ENCODE measurements around the gene SCLY. TPM values are rescaled to one million over a fixed set of nuclear protein-coding genes. Genes with fewer than 3 reads are reported as not detected.

The SCLY gene
- total and polyA plus RNA-seq, 2 donors (not counting 1 experiment from before 2014, with no cell fraction given), result 5.3 to 16.5 TPM

GRCh38 chr2:238145046-238145445 lies 84.2 kb downstream of the SCLY start:
- Histone ChIP-seq H4K20me1 (ENCODE audit: control insufficient read depth, extremely low read depth, insufficient read depth, low read length) (no peaks in the 10 kb centered on the region), H3K27me3 (ENCODE audit: control insufficient read depth, insufficient read depth, low read length) (no peaks in the 10 kb centered on the region), H3K27ac (ENCODE audit: insufficient read depth, low read length) (no peak overlapping the region), H3K4me1 (ENCODE audit: control insufficient read depth, extremely low read depth, insufficient read depth, low read length) (peaks cover 12% of the 10 kb centered on the region), H2AFZ (ENCODE audit: low read length) (no peak overlapping the region), H3K36me3 (ENCODE audit: control insufficient read depth, insufficient read depth, low read length) (no peaks in the 10 kb centered on the region), H3K4me2 (ENCODE audit: extremely low read depth, insufficient read depth, low read length) (no peak overlapping the region), H3K9me3 (ENCODE audit: control insufficient read depth, insufficient read depth, low read depth, low read length) (no peaks in the 10 kb centered on the region), H3K9ac (ENCODE audit: insufficient read depth, low read length) (no peak overlapping the region), H3K4me3 (replicated peaks in 1 of 4; ENCODE audit: control extremely low read depth in 1 of 4, insufficient read depth in 1 of 4, low read depth in 3 of 4, low read length in 4 of 4) (no peak overlapping the region), H3K79me2 (ENCODE audit: control insufficient read depth, insufficient read depth, low read length) (no peaks in the 10 kb centered on the region)
- no peak for DNase-seq (ENCODE audit: low read depth in 2 of 2)
- no peak for TF ChIP-seq CTCF (conservative IDR thresholded peaks at IDR 0.05 in 1 of 2, IDR thresholded peaks at IDR 0.05 in 1 of 2; ENCODE audit: low read depth in 1 of 2, low read length in 2 of 2)
- TF ChIP-seq EZH2 (IDR thresholded peaks at IDR 0.05; ENCODE audit: low read length, missing control alignments), result no peak

GRCh38 chr2:238145851-238146250 lies 85.0 kb downstream of the SCLY start:
- H3K9me3 ChIP-seq (ENCODE audit: control insufficient read depth, insufficient read depth, low read depth, low read length), result no peaks in the 10 kb centered on the region
- H3K27me3 ChIP-seq (ENCODE audit: control insufficient read depth, insufficient read depth, low read length), result no peaks in the 10 kb centered on the region
- no peak for DNase-seq (ENCODE audit: low read depth in 2 of 2)
- H3K4me3 ChIP-seq (replicated peaks in 1 of 4; ENCODE audit: control extremely low read depth in 1 of 4, insufficient read depth in 1 of 4, low read depth in 3 of 4, low read length in 4 of 4), result no peak overlapping the region
- TF ChIP-seq EZH2 (IDR thresholded peaks at IDR 0.05; ENCODE audit: low read length, missing control alignments), result no peak
- TF ChIP-seq CTCF (conservative IDR thresholded peaks at IDR 0.05 in 1 of 2, IDR thresholded peaks at IDR 0.05 in 1 of 2; ENCODE audit: low read depth in 1 of 2, low read length in 2 of 2), result no peak
- H3K4me2 ChIP-seq (ENCODE audit: extremely low read depth, insufficient read depth, low read length), result no peak overlapping the region
- no peaks in the 10 kb centered on the region for H3K79me2 ChIP-seq (ENCODE audit: control insufficient read depth, insufficient read depth, low read length)
- peaks cover 12% of the 10 kb centered on the region for H3K4me1 ChIP-seq (ENCODE audit: control insufficient read depth, extremely low read depth, insufficient read depth, low read length)
- H4K20me1 ChIP-seq (ENCODE audit: control insufficient read depth, extremely low read depth, insufficient read depth, low read length), result no peaks in the 10 kb centered on the region
- no peak overlapping the region for H3K27ac ChIP-seq (ENCODE audit: insufficient read depth, low read length)
- no peak overlapping the region for H3K9ac ChIP-seq (ENCODE audit: insufficient read depth, low read length)
- no peak overlapping the region for H2AFZ ChIP-seq (ENCODE audit: low read length)
- H3K36me3 ChIP-seq (ENCODE audit: control insufficient read depth, insufficient read depth, low read length), result no peaks in the 10 kb centered on the region

- TF ChIP-seq CTCF (conservative IDR thresholded peaks at IDR 0.05 in 1 of 2, IDR thresholded peaks at IDR 0.05 in 1 of 2; ENCODE audit: low read depth in 1 of 2, low read length in 2 of 2) (no peak), EZH2 (IDR thresholded peaks at IDR 0.05; ENCODE audit: low read length, missing control alignments) (no peak)
- Histone ChIP-seq H3K9me3 (ENCODE audit: control insufficient read depth, insufficient read depth, low read depth, low read length) (no peaks in the 10 kb centered on the region), H3K27ac (ENCODE audit: insufficient read depth, low read length) (no peak overlapping the region), H2AFZ (ENCODE audit: low read length) (no peak overlapping the region), H3K4me3 (replicated peaks in 1 of 4; ENCODE audit: control extremely low read depth in 1 of 4, insufficient read depth in 1 of 4, low read depth in 3 of 4, low read length in 4 of 4) (no peak overlapping the region), H3K9ac (ENCODE audit: insufficient read depth, low read length) (no peak overlapping the region), H3K27me3 (ENCODE audit: control insufficient read depth, insufficient read depth, low read length) (no peaks in the 10 kb centered on the region), H3K4me1 (ENCODE audit: control insufficient read depth, extremely low read depth, insufficient read depth, low read length) (peaks cover 7% of the 10 kb centered on the region), H3K4me2 (ENCODE audit: extremely low read depth, insufficient read depth, low read length) (no peak overlapping the region), H3K79me2 (ENCODE audit: control insufficient read depth, insufficient read depth, low read length) (no peaks in the 10 kb centered on the region), H4K20me1 (ENCODE audit: control insufficient read depth, extremely low read depth, insufficient read depth, low read length) (no peaks in the 10 kb centered on the region), H3K36me3 (ENCODE audit: control insufficient read depth, insufficient read depth, low read length) (no peaks in the 10 kb centered on the region)
- no peak for DNase-seq (ENCODE audit: low read depth in 2 of 2)
Measured at GRCh38 chr2:238146884-238147544, 86.2 kb downstream of the SCLY start.
